Endothelial cell (in vitro differentiated cells): ENCODE measurements around the gene TMEM9. TPM values are rescaled to one million over a fixed set of nuclear protein-coding genes. Genes with fewer than 3 reads are reported as not detected.

ENCODE experiments used
- DNase-seq: peaks from one replicate; pipeline ENCODE4 v3.0.0; 2021; ENCODE audit warnings: low spot score
- H3K27ac Mint-ChIP-seq: one replicate; pipeline ENCODE4 v1.8.0; 2021; ENCODE audit warnings: mixed read lengths, inconsistent platforms; ENCODE audit not compliant: unreplicated experiment
- H3K27me3 Mint-ChIP-seq: one replicate; pipeline ENCODE4 v1.8.0; 2021; ENCODE audit warnings: mild to moderate bottlenecking, moderate library complexity, mixed read lengths, inconsistent platforms; ENCODE audit not compliant: unreplicated experiment
- H3K36me3 Mint-ChIP-seq: one replicate; pipeline ENCODE4 v1.8.0; 2021; ENCODE audit warnings: mild to moderate bottlenecking, low read depth, mixed read lengths, inconsistent platforms; ENCODE audit not compliant: unreplicated experiment
- H3K4me1 Mint-ChIP-seq: one replicate; pipeline ENCODE4 v1.8.0; 2021; ENCODE audit warnings: mild to moderate bottlenecking, mixed read lengths, inconsistent platforms; ENCODE audit not compliant: unreplicated experiment
- H3K4me3 Mint-ChIP-seq: one replicate; pipeline ENCODE4 v1.8.0; 2021; ENCODE audit warnings: mild to moderate bottlenecking, mixed read lengths, inconsistent platforms; ENCODE audit not compliant: unreplicated experiment
- H3K9me3 Mint-ChIP-seq: one replicate; pipeline ENCODE4 v1.8.0; 2021; ENCODE audit warnings: mixed read lengths, inconsistent platforms; ENCODE audit not compliant: unreplicated experiment
- CTCF ChIP-seq: fragments of 200-600 bp; sonication (generic); IDR thresholded peaks from one replicate; pipeline ENCODE4 v1.5.0; 2021; ENCODE audit warnings: antibody characterized with exemption; ENCODE audit not compliant: unreplicated experiment
- total RNA-seq: library from RNA; stranded (reverse); fragmentation: NEBNext Ultra II Directional; extraction: Animal tissue kit (Norgen Biotek cat#: 25700); gene quantifications from one replicate; pipeline ENCODE4 v1.2.1, GENCODE V29; 2021; ENCODE audit not compliant: unreplicated experiment

TMEM9 gene
- total RNA-seq, 1 donor from 2014 or later, result 78.7 TPM

- peaks cover 9% of the 10 kb centered on the region for H3K4me1 Mint-ChIP-seq
- H3K9me3 Mint-ChIP-seq, result no peaks in the 10 kb centered on the region
- H3K27me3 Mint-ChIP-seq, result peaks cover 9% of the 10 kb centered on the region
- TF ChIP-seq CTCF, result no peak
- H3K27ac Mint-ChIP-seq, result no peak overlapping the region
- H3K36me3 Mint-ChIP-seq, result no peaks in the 10 kb centered on the region
- H3K4me3 Mint-ChIP-seq, result no peak overlapping the region
- DNase-seq, result no peak
Measured at GRCh38 chr1:201176940-201177339, 22.7 kb upstream of the TMEM9 start.

GRCh38 chr1:201175820-201176500 is 21.7 kb upstream of the TMEM9 start:
- Mint-ChIP-seq H3K4me3 (no peak overlapping the region), H3K4me1 (peaks cover 8% of the 10 kb centered on the region), H3K9me3 (no peaks in the 10 kb centered on the region), H3K36me3 (no peaks in the 10 kb centered on the region), H3K27me3 (peaks cover 10% of the 10 kb centered on the region), H3K27ac (no peak overlapping the region)
- no peak for TF ChIP-seq CTCF
- no peak for DNase-seq

DNA sequence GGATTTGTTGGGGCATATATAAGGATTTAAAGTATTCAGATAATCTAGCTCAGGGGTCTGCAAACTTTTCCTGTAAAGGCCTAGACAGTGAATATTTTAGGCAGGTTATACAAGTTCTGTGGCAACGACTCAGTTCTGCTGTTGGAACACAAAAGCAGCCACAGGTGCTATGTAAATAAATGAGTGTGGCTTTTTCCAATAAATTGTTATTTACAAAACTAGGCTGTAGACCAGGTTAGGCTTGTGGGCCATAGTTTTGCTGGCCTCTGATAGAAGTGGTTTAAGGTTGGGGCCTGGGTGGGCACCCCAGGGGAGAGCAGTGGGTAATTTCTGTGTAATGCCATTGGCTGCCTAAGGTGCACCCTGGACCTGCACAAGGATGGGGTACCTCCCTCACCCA is 19.5 kb upstream of the TMEM9 start:
- Mint-ChIP-seq H3K27me3 (peaks cover 8% of the 10 kb centered on the region), H3K9me3 (no peaks in the 10 kb centered on the region), H3K4me1 (peaks cover 7% of the 10 kb centered on the region), H3K4me3 (no peak overlapping the region), H3K36me3 (no peaks in the 10 kb centered on the region), H3K27ac (no peak overlapping the region)
- DNase-seq, result no peak
- TF ChIP-seq CTCF, result no peak

DNA sequence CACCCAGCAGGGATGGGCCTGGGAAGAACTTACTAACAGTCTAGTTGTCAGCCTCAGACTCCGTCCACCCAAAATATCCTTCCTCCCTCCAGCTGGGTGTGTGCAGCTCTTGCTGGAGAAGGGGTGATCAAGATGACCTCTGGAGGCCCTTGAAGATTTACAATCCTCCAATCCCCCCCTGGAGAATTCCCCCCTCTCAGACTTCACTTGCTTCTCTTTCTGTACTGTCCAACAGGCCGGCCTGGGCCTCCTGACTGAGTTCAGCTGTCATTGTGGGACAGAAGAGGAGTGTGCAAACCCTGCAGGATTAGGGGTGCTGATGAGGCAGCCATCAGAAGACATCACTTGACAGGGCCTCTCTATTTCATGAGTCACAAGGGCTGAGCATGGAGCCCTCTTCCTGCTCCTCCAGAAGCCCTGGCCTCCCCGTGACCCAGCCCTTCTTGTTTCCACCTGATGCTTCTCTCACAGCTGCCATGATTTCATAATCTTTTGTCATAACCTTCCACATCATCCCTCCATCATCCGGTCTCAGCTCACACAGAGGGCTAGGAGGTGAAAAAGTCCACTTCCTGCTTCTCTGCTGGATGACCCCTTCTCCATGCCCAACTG is 18.8 kb upstream of the TMEM9 start:
- no peak for TF ChIP-seq CTCF
- H3K9me3 Mint-ChIP-seq, result no peaks in the 10 kb centered on the region
- peaks cover 8% of the 10 kb centered on the region for H3K27me3 Mint-ChIP-seq
- H3K27ac Mint-ChIP-seq, result no peak overlapping the region
- DNase-seq, result no peak
- peaks cover 7% of the 10 kb centered on the region for H3K4me1 Mint-ChIP-seq
- no peak overlapping the region for H3K4me3 Mint-ChIP-seq
- no peaks in the 10 kb centered on the region for H3K36me3 Mint-ChIP-seq

DNA sequence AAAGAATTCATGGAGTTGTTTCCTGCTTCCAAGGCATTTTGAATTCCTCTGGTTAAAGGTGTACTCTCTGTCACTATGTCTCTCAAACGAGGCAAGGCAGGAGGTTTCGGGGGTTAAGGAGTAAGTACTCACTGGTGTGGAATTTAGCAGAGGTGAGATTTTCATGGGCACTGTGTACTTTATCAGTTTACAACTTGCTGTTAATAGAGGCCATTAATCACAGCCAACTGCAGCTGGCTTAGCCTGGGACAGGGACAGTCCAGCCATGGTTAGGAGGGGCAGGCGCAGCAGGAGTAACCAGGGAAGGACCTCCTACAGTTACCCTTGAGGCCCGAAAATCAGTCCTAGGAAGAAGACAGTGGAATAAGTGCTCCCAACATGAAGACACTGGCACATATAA is 18.1 kb upstream of the TMEM9 start:
- no peaks in the 10 kb centered on the region for H3K9me3 Mint-ChIP-seq
- TF ChIP-seq CTCF, result no peak
- peaks cover 6% of the 10 kb centered on the region for H3K27me3 Mint-ChIP-seq
- H3K36me3 Mint-ChIP-seq, result no peaks in the 10 kb centered on the region
- H3K27ac Mint-ChIP-seq, result no peak overlapping the region
- no peak for DNase-seq
- H3K4me1 Mint-ChIP-seq, result peaks cover 7% of the 10 kb centered on the region
- no peak overlapping the region for H3K4me3 Mint-ChIP-seq
